Measurements from ENCODE around the gene RNASEH2C. TPM values are rescaled to one million over a fixed set of nuclear protein-coding genes. Genes with fewer than 3 reads are reported as not detected.

The RNASEH2C gene
- total and polyA plus RNA-seq, 12 donors = 13.5 to 170 (median 110) TPM

Small RNA genes lying within 50 kb of the gene (small RNA-seq; reads per million reads assigned to genes)
- 0 reads per million in 2 donors for gene RN7SL309P

Other genes with a start within 250 kb of the RNASEH2C start
- gene MALAT1, start 221.8 kb downstream of the RNASEH2C start, total RNA-seq = over 10,000 TPM in 5 of 9 donors, 1,000 to 10,000 TPM in 4; 5,921 to 17,143 (median 10,534) TPM
- gene MALAT1, start 221.8 kb downstream of the RNASEH2C start, polyA plus RNA-seq = 1,000 to 10,000 TPM in 1 of 3 donors, 100 to 1,000 TPM in 2; 237 to 9,519 (median 973) TPM
- 100 to 1,000 TPM; 105 to 240 (median 147) TPM for gene SCYL1, start 195.7 kb downstream of the RNASEH2C start, total RNA-seq
- 100 to 1,000 TPM in 2 of 3 donors, 10 to 100 TPM in 1; 52.3 to 395 (median 329) TPM for gene SCYL1, start 195.7 kb downstream of the RNASEH2C start, polyA plus RNA-seq
- 100 to 1,000 TPM in 7 of 9 donors, 10 to 100 TPM in 2; 43.4 to 362 (median 218) TPM for gene LTBP3, start 162.4 kb downstream of the RNASEH2C start, total RNA-seq
- gene LTBP3, start 162.4 kb downstream of the RNASEH2C start, polyA plus RNA-seq = 100 to 1,000 TPM in 2 of 3 donors, 10 to 100 TPM in 1; 40.2 to 323 (median 265) TPM
- gene ZNRD2, start 150.3 kb downstream of the RNASEH2C start, total RNA-seq = 10 to 100 TPM; 34.0 to 83.4 (median 51.2) TPM
- 100 to 1,000 TPM in 2 of 3 donors, 1 to 10 TPM in 1; 9.4 to 135 (median 120) TPM for gene ZNRD2, start 150.3 kb downstream of the RNASEH2C start, polyA plus RNA-seq
- gene FAM89B, start 148.3 kb downstream of the RNASEH2C start, total RNA-seq = 10 to 100 TPM; 28.0 to 77.1 (median 41.7) TPM
- 10 to 100 TPM in 2 of 3 donors, 1 to 10 TPM in 1; 7.0 to 64.4 (median 50.1) TPM for gene FAM89B, start 148.3 kb downstream of the RNASEH2C start, polyA plus RNA-seq
- gene EHBP1L1, start 144.7 kb downstream of the RNASEH2C start, total RNA-seq = 10 to 100 TPM; 11.8 to 56.3 (median 35.2) TPM
- gene EHBP1L1, start 144.7 kb downstream of the RNASEH2C start, polyA plus RNA-seq = 10 to 100 TPM in 2 of 3 donors, 1 to 10 TPM in 1; 8.7 to 68.0 (median 33.9) TPM
- gene KCNK7, start 125.0 kb downstream of the RNASEH2C start, total RNA-seq = 1 to 10 TPM in 1 of 9 donors, under 1 TPM in 4, not detected in 4; 0.06 to 1.5 (median 0.23) TPM
- 10 to 100 TPM in 1 of 3 donors, 1 to 10 TPM in 1, not detected in 1; 2.4 to 12.5 TPM for gene KCNK7, start 125.0 kb downstream of the RNASEH2C start, polyA plus RNA-seq
- 10 to 100 TPM; 20.7 to 84.4 (median 55.7) TPM for gene MAP3K11, start 106.6 kb downstream of the RNASEH2C start, total RNA-seq
- gene MAP3K11, start 106.6 kb downstream of the RNASEH2C start, polyA plus RNA-seq = 100 to 1,000 TPM in 1 of 3 donors, 10 to 100 TPM in 2; 11.1 to 143 (median 85.2) TPM
- gene PCNX3, start 105.0 kb downstream of the RNASEH2C start, total RNA-seq = 10 to 100 TPM; 11.7 to 45.0 (median 41.2) TPM
- 10 to 100 TPM in 2 of 3 donors, 1 to 10 TPM in 1; 9.0 to 29.9 (median 19.2) TPM for gene PCNX3, start 105.0 kb downstream of the RNASEH2C start, polyA plus RNA-seq
- 100 to 1,000 TPM in 1 of 9 donors, 10 to 100 TPM in 8; 28.0 to 108 (median 74.1) TPM for gene SIPA1, start 82.7 kb downstream of the RNASEH2C start, total RNA-seq
- gene SIPA1, start 82.7 kb downstream of the RNASEH2C start, polyA plus RNA-seq = 100 to 1,000 TPM in 2 of 3 donors, 1 to 10 TPM in 1; 8.7 to 377 (median 171) TPM
- gene RELA, start 57.9 kb downstream of the RNASEH2C start, total RNA-seq = 10 to 100 TPM; 19.3 to 76.2 (median 69.5) TPM
- gene RELA, start 57.9 kb downstream of the RNASEH2C start, polyA plus RNA-seq = 10 to 100 TPM; 38.2 to 64.6 (median 46.7) TPM
- 10 to 100 TPM; 55.9 to 89.6 (median 62.8) TPM for gene KAT5, start 8.5 kb downstream of the RNASEH2C start, total RNA-seq
- gene KAT5, start 8.5 kb downstream of the RNASEH2C start, polyA plus RNA-seq = 100 to 1,000 TPM in 2 of 3 donors, 10 to 100 TPM in 1; 52.0 to 199 (median 107) TPM
- gene AP5B1, start 60.2 kb upstream of the RNASEH2C start, total RNA-seq = 10 to 100 TPM in 8 of 9 donors, 1 to 10 TPM in 1; 4.8 to 30.8 (median 17.2) TPM
- 1 to 10 TPM; 1.9 to 8.2 (median 3.4) TPM for gene AP5B1, start 60.2 kb upstream of the RNASEH2C start, polyA plus RNA-seq
- not detected for gene OVOL1, start 66.3 kb upstream of the RNASEH2C start, total RNA-seq
- gene OVOL1, start 66.3 kb upstream of the RNASEH2C start, polyA plus RNA-seq = under 1 TPM in 1 of 3 donors, not detected in 2; 0.07 TPM
- gene SNX32, start 113.2 kb upstream of the RNASEH2C start, total RNA-seq = 1 to 10 TPM in 1 of 9 donors, under 1 TPM in 5, not detected in 3; 0.25 to 1.2 (median 0.46) TPM
- 1 to 10 TPM in 1 of 3 donors, under 1 TPM in 2; 0.11 to 1.1 (median 0.61) TPM for gene SNX32, start 113.2 kb upstream of the RNASEH2C start, polyA plus RNA-seq
- gene CFL1, start 137.4 kb upstream of the RNASEH2C start, total RNA-seq = 100 to 1,000 TPM; 354 to 765 (median 610) TPM
- 100 to 1,000 TPM; 217 to 752 (median 376) TPM for gene CFL1, start 137.4 kb upstream of the RNASEH2C start, polyA plus RNA-seq
- gene MUS81, start 139.6 kb upstream of the RNASEH2C start, total RNA-seq = 10 to 100 TPM; 17.5 to 53.7 (median 37.0) TPM
- gene MUS81, start 139.6 kb upstream of the RNASEH2C start, polyA plus RNA-seq = 100 to 1,000 TPM in 2 of 3 donors, 10 to 100 TPM in 1; 16.1 to 147 (median 103) TPM
- 100 to 1,000 TPM in 2 of 9 donors, 10 to 100 TPM in 7; 30.3 to 111 (median 62.9) TPM for gene EFEMP2, start 152.0 kb upstream of the RNASEH2C start, total RNA-seq
- gene EFEMP2, start 152.0 kb upstream of the RNASEH2C start, polyA plus RNA-seq = 100 to 1,000 TPM in 1 of 3 donors, 10 to 100 TPM in 2; 20.3 to 156 (median 92.9) TPM
- 1 to 10 TPM in 3 of 9 donors, under 1 TPM in 4, not detected in 2; 0.28 to 3.4 (median 0.84) TPM for gene CTSW, start 159.0 kb upstream of the RNASEH2C start, total RNA-seq
- gene CTSW, start 159.0 kb upstream of the RNASEH2C start, polyA plus RNA-seq = 1 to 10 TPM in 2 of 3 donors, under 1 TPM in 1; 0.88 to 4.8 (median 2.9) TPM
- 100 to 1,000 TPM in 2 of 9 donors, 10 to 100 TPM in 7; 57.9 to 183 (median 72.4) TPM for gene FIBP, start 167.7 kb upstream of the RNASEH2C start, total RNA-seq
- 10 to 100 TPM; 71.3 to 87.4 (median 72.5) TPM for gene FIBP, start 167.7 kb upstream of the RNASEH2C start, polyA plus RNA-seq
- 100 to 1,000 TPM in 2 of 9 donors, 10 to 100 TPM in 7; 15.5 to 162 (median 59.1) TPM for gene CCDC85B, start 169.9 kb upstream of the RNASEH2C start, total RNA-seq
- gene CCDC85B, start 169.9 kb upstream of the RNASEH2C start, polyA plus RNA-seq = 100 to 1,000 TPM in 1 of 3 donors, 10 to 100 TPM in 1, under 1 TPM in 1; 0.16 to 124 (median 57.6) TPM
- 10 to 100 TPM in 1 of 9 donors, 1 to 10 TPM in 8; 2.7 to 34.4 (median 3.2) TPM for gene FOSL1, start 179.6 kb upstream of the RNASEH2C start, total RNA-seq
- 10 to 100 TPM; 12.0 to 32.4 (median 12.7) TPM for gene FOSL1, start 179.6 kb upstream of the RNASEH2C start, polyA plus RNA-seq
- gene C11orf68, start 198.3 kb upstream of the RNASEH2C start, total RNA-seq = 10 to 100 TPM; 11.5 to 51.9 (median 25.9) TPM
- 10 to 100 TPM; 22.9 to 32.4 (median 32.4) TPM for gene C11orf68, start 198.3 kb upstream of the RNASEH2C start, polyA plus RNA-seq
- 100 to 1,000 TPM in 3 of 9 donors, 10 to 100 TPM in 6; 75.8 to 111 (median 92.3) TPM for gene DRAP1, start 198.6 kb upstream of the RNASEH2C start, total RNA-seq
- gene DRAP1, start 198.6 kb upstream of the RNASEH2C start, polyA plus RNA-seq = 100 to 1,000 TPM in 2 of 3 donors, 10 to 100 TPM in 1; 63.7 to 269 (median 267) TPM
- gene TSGA10IP, start 224.7 kb upstream of the RNASEH2C start, total RNA-seq = under 1 TPM in 2 of 9 donors, not detected in 7; 0.24 to 0.33 TPM
- under 1 TPM in 2 of 3 donors, not detected in 1; 0.03 to 0.32 TPM for gene TSGA10IP, start 224.7 kb upstream of the RNASEH2C start, polyA plus RNA-seq
- 10 to 100 TPM; 16.9 to 47.4 (median 31.2) TPM for gene SART1, start 240.9 kb upstream of the RNASEH2C start, total RNA-seq
- gene SART1, start 240.9 kb upstream of the RNASEH2C start, polyA plus RNA-seq = 100 to 1,000 TPM in 2 of 3 donors, 10 to 100 TPM in 1; 31.5 to 351 (median 246) TPM

Measured in adrenal gland (tissue), 12 donors.